Measurements from ENCODE around the gene KIF2C.

GRCh38 chr1:44783697-44784093 lies 44.1 kb downstream of the KIF2C start:
- TF ChIP-seq, protein P1, sequence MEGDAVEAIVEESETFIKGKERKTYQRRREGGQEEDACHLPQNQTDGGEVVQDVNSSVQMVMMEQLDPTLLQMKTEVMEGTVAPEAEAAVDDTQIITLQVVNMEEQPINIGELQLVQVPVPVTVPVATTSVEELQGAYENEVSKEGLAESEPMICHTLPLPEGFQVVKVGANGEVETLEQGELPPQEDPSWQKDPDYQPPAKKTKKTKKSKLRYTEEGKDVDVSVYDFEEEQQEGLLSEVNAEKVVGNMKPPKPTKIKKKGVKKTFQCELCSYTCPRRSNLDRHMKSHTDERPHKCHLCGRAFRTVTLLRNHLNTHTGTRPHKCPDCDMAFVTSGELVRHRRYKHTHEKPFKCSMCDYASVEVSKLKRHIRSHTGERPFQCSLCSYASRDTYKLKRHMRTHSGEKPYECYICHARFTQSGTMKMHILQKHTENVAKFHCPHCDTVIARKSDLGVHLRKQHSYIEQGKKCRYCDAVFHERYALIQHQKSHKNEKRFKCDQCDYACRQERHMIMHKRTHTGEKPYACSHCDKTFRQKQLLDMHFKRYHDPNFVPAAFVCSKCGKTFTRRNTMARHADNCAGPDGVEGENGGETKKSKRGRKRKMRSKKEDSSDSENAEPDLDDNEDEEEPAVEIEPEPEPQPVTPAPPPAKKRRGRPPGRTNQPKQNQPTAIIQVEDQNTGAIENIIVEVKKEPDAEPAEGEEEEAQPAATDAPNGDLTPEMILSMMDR (IDR thresholded peaks at IDR 0.05; ENCODE audit: insufficient read depth, low read depth, low read length): no peak
- TF ChIP-seq EZH2 (IDR thresholded peaks at IDR 0.05; ENCODE audit: insufficient read depth, low read length): no peak

Measured in astrocyte (in vitro differentiated cells and primary cell).